ENCODE results near the gene ALOX5. TPM values are rescaled to one million over a fixed set of nuclear protein-coding genes. Genes with fewer than 3 reads are reported as not detected.
A peak's percentile ranks its signal among the peaks of the same experiment; 100 is the strongest.
"Not testable (repeated sequence)": the region's sequence is repeated elsewhere in the genome, so short reads cannot be mapped to it uniquely, and the experiment has no call there.

Gene ALOX5
- 1 to 10 TPM; 8.3 to 9.3 TPM for total RNA-seq
- long read RNA-seq, transcript ALOX5-201 (14 exons, 2,506 nt), result major isoform, 8 of 10 reads
- long read RNA-seq, partial matches to known transcripts, result 0 of 10 reads
- long read RNA-seq, other reads (novel, unspliced or antisense), result 2 of 10 reads

DNA sequence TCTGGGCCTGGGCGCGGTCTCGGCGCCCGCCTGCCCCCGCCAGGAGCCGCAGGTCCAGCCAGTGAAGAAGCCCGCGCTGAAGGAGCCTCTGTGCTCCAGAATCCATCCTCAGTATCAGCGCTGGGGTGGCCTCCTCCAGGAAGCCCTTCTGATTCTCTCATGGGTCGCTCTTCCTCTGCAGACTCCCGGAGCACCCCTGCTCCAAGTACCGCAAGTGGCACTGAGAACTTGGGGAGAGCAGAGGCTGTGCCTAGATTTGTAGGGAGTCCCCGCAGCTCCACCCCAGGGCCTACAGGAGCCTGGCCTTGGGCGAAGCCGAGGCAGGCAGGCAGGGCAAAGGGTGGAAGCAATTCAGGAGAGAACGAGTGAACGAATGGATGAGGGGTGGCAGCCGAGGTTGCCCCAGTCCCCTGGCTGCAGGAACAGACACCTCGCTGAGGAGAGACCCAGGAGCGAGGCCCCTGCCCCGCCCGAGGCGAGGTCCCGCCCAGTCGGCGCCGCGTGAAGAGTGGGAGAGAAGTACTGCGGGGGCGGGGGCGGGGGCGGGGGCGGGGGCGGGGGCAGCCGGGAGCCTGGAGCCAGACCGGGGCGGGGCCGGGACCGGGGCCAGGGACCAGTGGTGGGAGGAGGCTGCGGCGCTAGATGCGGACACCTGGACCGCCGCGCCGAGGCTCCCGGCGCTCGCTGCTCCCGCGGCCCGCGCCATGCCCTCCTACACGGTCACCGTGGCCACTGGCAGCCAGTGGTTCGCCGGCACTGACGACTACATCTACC, at the start of gene ALOX5:
Gene ALOX5, plus strand, starts transcription at position 641 of the 774 bp plus-strand sequence. Its CDS starts 64 bp downstream, at position 705.
- DNase-seq, result peak; percentile 70 to 78
- intact Hi-C loops (cut with DNase I, micrococcal nuclease), result no loop called here
- ATAC-seq, result peak; percentile 89

GRCh38 chr10:45325116-45325515, 48.9 kb upstream of the ALOX5 start:
- no peak for ATAC-seq
- no peak for DNase-seq
- intact Hi-C loops (cut with DNase I, micrococcal nuclease), result no loop called here

- ATAC-seq; DNase-seq; intact Hi-C loops (cut with DNase I, micrococcal nuclease): not testable (repeated sequence)
Measured at GRCh38 chr10:45326864-45327263, 47.2 kb upstream of the ALOX5 start.

DNA sequence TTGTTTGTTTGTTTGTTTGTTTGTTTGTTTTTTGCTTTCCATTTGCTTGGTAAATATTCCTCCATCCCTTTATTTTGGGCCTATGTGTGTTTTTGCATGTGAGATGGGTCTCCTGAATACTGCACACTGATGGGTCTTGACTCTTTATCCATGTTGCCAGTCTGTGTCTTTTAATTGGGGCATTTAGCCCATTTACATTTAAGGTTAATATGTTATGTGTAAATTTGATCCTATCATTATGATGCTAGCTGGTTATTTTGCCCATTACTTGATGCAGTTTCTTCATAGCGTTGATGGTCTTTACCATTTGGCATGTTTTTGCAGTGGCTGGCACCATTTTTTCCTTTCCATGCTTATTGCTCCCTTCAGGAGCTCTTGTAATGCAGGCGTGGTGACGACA, 42.2 kb upstream of the ALOX5 start:
- ATAC-seq; intact Hi-C loops (cut with DNase I, micrococcal nuclease); DNase-seq: not testable (repeated sequence)

DNA sequence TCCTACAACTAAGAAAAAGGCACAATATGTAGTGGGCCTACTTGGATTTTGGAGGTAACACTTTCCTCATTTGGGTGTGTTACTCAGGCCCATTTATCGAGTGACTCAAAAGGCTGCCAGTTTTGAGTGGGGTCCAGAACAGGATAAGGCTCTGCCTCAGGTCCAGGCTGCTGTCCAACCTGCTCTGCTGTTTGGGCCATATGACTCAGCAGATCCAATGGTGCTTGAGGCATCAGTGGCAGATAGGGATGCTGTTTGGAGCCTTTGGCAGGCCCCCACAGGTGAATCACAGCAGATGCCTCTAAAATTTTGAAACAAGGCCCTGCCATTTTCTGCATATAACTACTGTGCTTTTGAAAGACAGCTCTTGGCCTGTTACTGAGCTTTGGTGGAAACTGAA, 34.1 kb upstream of the ALOX5 start:
- intact Hi-C loops (cut with DNase I, micrococcal nuclease), result no loop called here
- ATAC-seq (no peak), DNase-seq (no peak)

GRCh38 chr10:45340420-45340819, 33.6 kb upstream of the ALOX5 start:
- DNase-seq; intact Hi-C loops (cut with DNase I, micrococcal nuclease); ATAC-seq: not testable (repeated sequence)

GRCh38 chr10:45346652-45347335, 27.2 kb upstream of the ALOX5 start:
- DNase-seq; intact Hi-C loops (cut with DNase I, micrococcal nuclease); ATAC-seq: not testable (repeated sequence)

- DNase-seq; intact Hi-C loops (cut with DNase I, micrococcal nuclease); ATAC-seq: not testable (repeated sequence)
Measured at GRCh38 chr10:45347464-45347863, 26.6 kb upstream of the ALOX5 start.

DNA sequence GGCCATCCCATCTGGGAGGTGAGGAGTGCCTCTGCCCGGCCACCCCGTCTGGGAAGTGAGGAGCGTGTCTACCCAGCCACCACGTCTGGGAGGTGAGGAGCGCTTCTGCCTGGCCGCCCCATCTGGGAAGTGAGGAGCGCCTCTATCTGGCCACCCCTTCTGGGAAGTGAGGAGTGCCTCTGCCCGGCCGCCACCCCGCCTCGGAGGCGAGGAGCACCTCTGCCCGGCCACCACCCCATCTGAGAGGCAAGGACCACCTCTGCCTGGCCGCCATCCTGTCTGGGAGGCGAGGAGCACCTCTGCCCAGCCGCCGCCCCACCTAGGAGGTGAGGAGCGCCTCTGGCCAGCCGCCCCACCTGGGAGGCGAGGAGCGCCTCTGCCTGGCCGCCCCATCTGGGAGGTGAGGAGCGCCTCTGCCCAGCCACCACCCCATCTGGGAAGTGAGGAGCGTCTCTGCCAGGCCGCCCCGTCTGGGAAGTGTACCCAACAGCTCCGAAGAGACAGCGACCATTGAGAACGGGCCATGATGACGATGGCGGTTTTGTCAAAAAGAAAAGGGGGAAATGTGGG, 25.7 kb upstream of the ALOX5 start:
- ATAC-seq; intact Hi-C loops (cut with DNase I, micrococcal nuclease); DNase-seq: not testable (repeated sequence)

- ATAC-seq (no peak), DNase-seq (no peak)
- intact Hi-C loops (cut with DNase I, micrococcal nuclease), result no loop called here
Measured at GRCh38 chr10:45353186-45353585, 20.8 kb upstream of the ALOX5 start.

GRCh38 chr10:45354261-45354660, 19.8 kb upstream of the ALOX5 start:
- ATAC-seq, result no peak
- intact Hi-C loops (cut with DNase I, micrococcal nuclease), result no loop called here
- peak; percentile 24 to 62 for DNase-seq

GRCh38 chr10:45355494-45355893, 18.5 kb upstream of the ALOX5 start:
- intact Hi-C loops (cut with DNase I, micrococcal nuclease), result no loop called here
- no peak for DNase-seq
- no peak for ATAC-seq

- intact Hi-C loops (cut with DNase I, micrococcal nuclease); ATAC-seq; DNase-seq: not testable (repeated sequence)
Measured at GRCh38 chr10:45358961-45359360, 15.1 kb upstream of the ALOX5 start.

DNA sequence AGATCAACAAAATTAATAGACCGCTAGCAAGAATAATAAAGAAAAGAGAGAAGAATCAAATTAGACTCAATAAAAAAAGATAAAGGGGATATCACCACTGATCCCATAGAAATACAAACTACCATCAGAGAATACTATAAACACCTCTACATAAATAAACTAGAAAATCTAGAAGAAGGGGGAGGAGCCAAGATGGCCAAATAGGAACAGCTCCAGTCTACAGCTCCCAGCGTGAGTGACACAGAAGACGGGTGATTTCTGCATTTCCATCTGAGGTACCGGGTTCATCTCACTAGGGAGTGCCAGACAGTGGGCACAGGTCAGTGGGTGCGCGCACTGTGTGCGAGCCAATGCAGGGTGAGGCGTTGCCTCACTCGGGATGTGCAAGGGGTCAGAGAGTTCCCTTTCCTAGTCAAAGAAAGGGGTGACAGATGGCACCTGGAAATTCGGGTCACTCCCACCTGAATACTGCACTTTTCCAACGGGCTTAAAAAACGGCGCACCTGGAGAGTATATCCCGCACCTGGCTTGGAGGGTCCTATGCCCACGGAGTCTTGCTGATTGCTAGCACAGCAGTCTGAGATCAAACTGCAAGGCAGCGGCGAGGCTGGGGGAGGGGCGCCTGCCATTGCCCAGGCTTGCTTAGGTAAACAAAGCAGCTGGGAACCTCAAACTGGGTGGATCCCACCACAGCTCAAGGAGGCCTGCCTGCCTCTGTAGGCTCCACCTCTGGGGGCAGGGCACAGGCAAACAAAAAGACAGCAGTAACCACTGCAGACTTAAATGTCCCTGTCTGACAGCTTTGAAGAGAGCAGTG, 11.8 kb upstream of the ALOX5 start:
- intact Hi-C loops (cut with DNase I, micrococcal nuclease); ATAC-seq: not testable (repeated sequence)
- DNase-seq, result peak in 1 of 2 donors; percentile 63

GRCh38 chr10:45367643-45368042, 6.4 kb upstream of the ALOX5 start:
- intact Hi-C loops (cut with DNase I, micrococcal nuclease), result not testable (repeated sequence)

DNA sequence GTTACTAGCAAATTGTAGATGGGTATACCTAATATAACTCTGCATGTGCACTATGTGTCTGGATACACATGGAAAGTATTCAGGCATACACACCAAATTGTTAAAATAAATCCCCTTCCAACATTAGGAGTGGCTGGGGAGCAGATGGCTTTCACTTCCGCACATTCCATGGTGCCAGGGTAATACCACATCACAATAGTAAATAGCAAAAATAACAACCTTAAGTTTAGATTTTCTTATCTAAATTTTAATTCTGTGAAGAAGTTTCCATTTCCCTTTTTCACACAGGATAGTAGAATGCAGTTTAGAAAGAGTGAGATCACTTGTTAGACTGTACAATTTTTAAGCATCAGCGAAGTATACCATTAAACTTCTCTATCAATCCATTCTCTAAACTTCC, 5.8 kb upstream of the ALOX5 start:
- DNase-seq, result no peak
- intact Hi-C loops (cut with DNase I, micrococcal nuclease), result no loop called here
- no peak for ATAC-seq

More at GRCh38 chr10:45367643-45368042, 6.4 kb upstream of the ALOX5 start:
- not testable (repeated sequence) for ATAC-seq, DNase-seq

DNA sequence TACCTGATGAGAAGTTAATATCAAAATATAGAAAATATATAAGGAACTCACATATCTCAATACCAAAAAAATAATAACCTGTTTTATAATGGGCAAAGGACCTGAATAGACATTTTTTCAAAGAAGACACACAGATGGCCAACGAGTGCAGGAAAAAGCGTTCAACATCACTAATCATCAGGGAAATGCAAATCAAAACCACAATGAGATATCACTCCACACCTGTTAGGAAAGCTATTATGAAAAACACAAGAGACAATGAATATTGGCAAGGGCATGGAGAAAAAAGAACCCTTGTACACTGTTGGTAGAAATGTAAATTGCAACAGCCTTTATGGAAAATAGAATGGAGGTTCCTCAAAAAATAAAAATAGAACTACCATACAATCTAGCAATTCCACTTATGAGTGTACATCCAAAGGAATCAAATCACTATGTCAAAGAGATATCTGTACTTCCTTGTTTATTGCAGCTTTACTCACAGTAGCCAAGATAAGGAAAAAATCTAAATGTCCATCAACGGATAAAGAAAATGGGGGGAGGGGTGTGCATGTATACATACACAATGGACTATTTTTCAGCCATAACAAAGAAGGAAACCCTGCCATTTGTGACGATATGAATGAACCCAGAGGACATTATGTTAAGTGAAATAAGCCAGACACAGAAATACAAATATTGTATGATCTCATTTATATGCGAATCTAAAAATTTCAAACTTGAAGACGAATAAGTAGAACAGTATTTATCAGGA, 3.6 kb upstream of the ALOX5 start:
- DNase-seq (no peak), ATAC-seq (no peak)
- intact Hi-C loops (cut with DNase I, micrococcal nuclease), result no loop called here

DNA sequence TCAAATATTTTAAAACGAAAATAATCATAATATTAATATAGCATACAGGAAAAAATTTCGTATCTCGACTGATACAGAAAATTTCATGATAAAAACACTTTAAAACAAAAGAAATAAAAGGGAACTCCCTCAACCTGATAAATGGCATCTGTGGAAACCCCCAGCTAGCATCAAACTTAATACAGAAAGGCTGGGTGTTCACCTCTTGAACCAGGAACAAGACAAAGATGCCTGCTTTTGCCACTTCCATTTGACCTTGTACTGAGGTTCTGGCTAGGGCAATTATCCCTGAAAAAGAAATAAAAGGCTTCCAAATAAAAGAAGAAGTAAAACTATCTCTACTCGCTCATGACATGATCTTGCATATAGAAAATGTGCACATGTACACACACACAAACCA, 2.5 kb upstream of the ALOX5 start:
- no peak for ATAC-seq
- no peak for DNase-seq
- intact Hi-C loops (cut with DNase I, micrococcal nuclease), result no loop called here

All from left colon (tissue), 2 donors.